SK-N-SH treated with all-trans-retinoic acid at 6 μM for 48 hours (cell line): ENCODE measurements around the gene PRAMEF1.

Source experiments
- PPARA ChIP-seq: fragments of 250-450 bp; sonication (Bioruptor Pico); IDR thresholded peaks from 2 replicates; pipeline ENCODE4 v1.5.0; 2020; ENCODE audit warnings: mild to moderate bottlenecking, borderline replicate concordance
- RARB ChIP-seq: fragments of 250-450 bp; sonication (Bioruptor Pico); IDR thresholded peaks from 2 replicates; pipeline ENCODE4 v1.8.0; 2021; ENCODE audit warnings: mild to moderate bottlenecking, moderate library complexity
- SNAI2 ChIP-seq: fragments of 250-450 bp; sonication (Bioruptor Pico); IDR thresholded peaks from 2 replicates; pipeline ENCODE4 v1.5.0; 2020; ENCODE audit warnings: mild to moderate bottlenecking, moderate library complexity
- ZC3H10 ChIP-seq: fragments of 250-450 bp; sonication (Bioruptor Pico); IDR thresholded peaks from 2 replicates; pipeline ENCODE4 v1.5.1; 2021; ENCODE audit warnings: mild to moderate bottlenecking, moderate library complexity
- ZNF565 ChIP-seq: fragments of 450-650 bp; formaldehyde crosslinking; conservative IDR thresholded peaks from 2 replicates; pipeline ENCODE4 v1.5.0; 2020; ENCODE audit warnings: low read depth, mild to moderate bottlenecking, moderate library complexity
- ZNF8 ChIP-seq: fragments of 450-650 bp; formaldehyde crosslinking; IDR thresholded peaks from 2 replicates; pipeline ENCODE4 v1.5.0; 2020; ENCODE audit warnings: mild to moderate bottlenecking, moderate library complexity
- TF ChIP-seq, protein P1 (sequence below): fragments of 250-450 bp; sonication (Bioruptor Pico); IDR thresholded peaks from 2 replicates; pipeline ENCODE4 v1.8.0; 2020; ENCODE audit warnings: mild to moderate bottlenecking, moderate library complexity, borderline replicate concordance

DNA sequence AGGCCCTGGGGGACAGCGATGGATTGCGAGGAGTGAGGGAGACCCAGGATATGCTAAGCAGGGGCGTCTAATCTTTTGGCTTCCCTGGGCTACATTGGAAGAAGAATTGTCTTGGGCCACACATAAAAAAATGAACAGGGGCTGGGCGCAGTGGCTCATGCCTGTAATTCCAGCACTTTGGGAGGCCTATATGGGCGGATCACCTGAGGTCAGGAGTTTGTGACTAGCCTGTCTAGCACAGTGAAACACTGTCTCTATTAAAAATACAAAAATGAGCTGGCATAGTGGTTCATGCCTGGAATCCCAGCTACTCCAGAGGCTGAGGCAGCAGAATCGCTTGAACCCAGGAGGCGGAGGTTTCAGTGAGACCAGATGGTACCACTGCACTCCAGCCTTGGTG is 28.4 kb upstream of the PRAMEF1 start:
- TF ChIP-seq SNAI2 (CRISPR knock-in tag) (no peak), RARB (CRISPR knock-in tag) (no peak), ZNF565 (CRISPR knock-in tag) (no peak), PPARA (CRISPR knock-in tag) (no peak), ZNF8 (CRISPR knock-in tag) (no peak), ZC3H10 (CRISPR knock-in tag) (no peak)
- TF ChIP-seq, protein P1, sequence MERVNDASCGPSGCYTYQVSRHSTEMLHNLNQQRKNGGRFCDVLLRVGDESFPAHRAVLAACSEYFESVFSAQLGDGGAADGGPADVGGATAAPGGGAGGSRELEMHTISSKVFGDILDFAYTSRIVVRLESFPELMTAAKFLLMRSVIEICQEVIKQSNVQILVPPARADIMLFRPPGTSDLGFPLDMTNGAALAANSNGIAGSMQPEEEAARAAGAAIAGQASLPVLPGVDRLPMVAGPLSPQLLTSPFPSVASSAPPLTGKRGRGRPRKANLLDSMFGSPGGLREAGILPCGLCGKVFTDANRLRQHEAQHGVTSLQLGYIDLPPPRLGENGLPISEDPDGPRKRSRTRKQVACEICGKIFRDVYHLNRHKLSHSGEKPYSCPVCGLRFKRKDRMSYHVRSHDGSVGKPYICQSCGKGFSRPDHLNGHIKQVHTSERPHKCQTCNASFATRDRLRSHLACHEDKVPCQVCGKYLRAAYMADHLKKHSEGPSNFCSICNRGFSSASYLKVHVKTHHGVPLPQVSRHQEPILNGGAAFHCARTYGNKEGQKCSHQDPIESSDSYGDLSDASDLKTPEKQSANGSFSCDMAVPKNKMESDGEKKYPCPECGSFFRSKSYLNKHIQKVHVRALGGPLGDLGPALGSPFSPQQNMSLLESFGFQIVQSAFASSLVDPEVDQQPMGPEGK (CRISPR knock-in tag): no peak
